K562 (cell line): Measurements from ENCODE around the gene CUL3.

Experiments
- EP300 ChIP-seq: IDR thresholded peaks from 2 replicates; pipeline ENCODE4 v1.6.1; 2012; ENCODE audit warnings: low read length, improper control_type of control experiment
- KLF10 ChIP-seq: fragments of 250-450 bp; sonication (Bioruptor Pico); IDR thresholded peaks from 2 replicates; pipeline ENCODE4 v1.6.1; 2021; ENCODE audit warnings: matching md5 sums
- MAFF ChIP-seq: IDR thresholded peaks from 2 replicates; pipeline ENCODE4 v1.6.1; 2012; ENCODE audit warnings: low read length, improper control_type of control experiment
- PYGO2 ChIP-seq: fragments of 450-650 bp; IDR thresholded peaks from 2 replicates; pipeline ENCODE4 v1.6.1; 2016; ENCODE audit warnings: mild to moderate bottlenecking, missing genetic modification characterization, moderate library complexity, missing compliant biosample characterization
- RFX5 ChIP-seq: IDR thresholded peaks from 2 replicates; pipeline ENCODE4 v1.6.1; 2011; ENCODE audit warnings: low read depth, mild to moderate bottlenecking, improper control_type of control experiment, low read length
- ZNF707 ChIP-seq: fragments of 250-450 bp; sonication (Bioruptor Pico); conservative IDR thresholded peaks from 2 replicates; pipeline ENCODE4 v1.8.0; 2022; ENCODE audit warnings: inconsistent platforms, mild to moderate bottlenecking, moderate library complexity

GRCh38 chr2:224595518-224595917, 10.4 kb upstream of the CUL3 start:
- TF ChIP-seq RFX5: no peak
- no peak for TF ChIP-seq EP300
- no peak for TF ChIP-seq KLF10 (CRISPR knock-in tag)
- TF ChIP-seq PYGO2 (tag): no peak
- TF ChIP-seq MAFF: no peak
- TF ChIP-seq ZNF707 (CRISPR knock-in tag): no peak
